Aorta (tissue), 5 donors: ENCODE results near the gene DRC7. TPM values are rescaled to one million over a fixed set of nuclear protein-coding genes. Genes with fewer than 3 reads are reported as not detected.

Source experiments
- ATAC-seq: fragments of 200-7000 bp; cut with Tn5 transposase; one replicate; pipeline ENCODE4 v1.9.1; 2022; ENCODE audit warnings: moderate library complexity; ENCODE audit not compliant: low FRiP score
- DNase-seq, 2 donors: peaks; one replicate each; pipeline ENCODE4 v3.0.0-alpha.2; 2020
- H3K27ac ChIP-seq, 2 donors: one replicate each; pipeline ENCODE4 v1.5.1; 2013; ENCODE audit warnings: low read length in 2 of 2, mild to moderate bottlenecking in 2 of 2, moderate library complexity in 2 of 2, control low read depth in 1 of 2, inconsistent platforms in 1 of 2, low read depth in 1 of 2
- H3K27me3 ChIP-seq, 2 donors: one replicate each; pipeline ENCODE4 v1.6.1; 2013; ENCODE audit warnings: control low read depth in 1 of 2, low read length in 1 of 2, mild to moderate bottlenecking in 1 of 2, moderate library complexity in 1 of 2; ENCODE audit not compliant: insufficient read depth in 2 of 2, control insufficient read depth in 1 of 2
- H3K36me3 ChIP-seq, 2 donors: one replicate each; pipeline ENCODE4 v1.6.1; 2013; ENCODE audit warnings: control low read depth in 1 of 2, low read length in 1 of 2, mild to moderate bottlenecking in 1 of 2; ENCODE audit not compliant: insufficient read depth in 2 of 2, control insufficient read depth in 1 of 2
- H3K4me1 ChIP-seq, 2 donors: one replicate each; pipeline ENCODE4 v1.6.1; 2013; ENCODE audit warnings: low read length in 2 of 2, control low read depth in 1 of 2, mild to moderate bottlenecking in 1 of 2, moderate library complexity in 1 of 2; ENCODE audit not compliant: insufficient read depth in 2 of 2, control insufficient read depth in 1 of 2
- H3K4me3 ChIP-seq, 2 donors: one replicate each; pipeline ENCODE4 v1.5.1; 2013; ENCODE audit warnings: low read length in 2 of 2, control low read depth in 1 of 2, mild to moderate bottlenecking in 1 of 2
- H3K9me3 ChIP-seq: one replicate; pipeline ENCODE4 v1.6.1; 2013; ENCODE audit warnings: mild to moderate bottlenecking, low read length; ENCODE audit not compliant: control insufficient read depth
- WGBS, 2 donors: extraction: QIAGEN DNeasy Blood & Tissue Kit; methylation state at CpG; one replicate each; pipeline ENCODE4 v1.1.7; 2013; 5-methylcytosine and 5-hydroxymethylcytosine counted together
- intact Hi-C, 2 donors: fragments of 100-400 bp; cut with DNase I; formaldehyde crosslinking; loops; one replicate each; pipeline versions ENCODE4 v1.14.2 to v1.15.0; 2022
- polyA plus RNA-seq, 2 donors: library from polyadenylated mRNA; stranded (reverse); fragments of 200-250 nt; gene quantifications; one replicate each; pipeline ENCODE4 v1.2.3, GENCODE V29; 2013
- total RNA-seq, 2 donors: library from RNA; stranded (reverse); fragmentation: NEBNext Ultra II Directional; extraction: Animal tissue kit (Norgen Biotek cat#: 25700); gene quantifications; one replicate each; pipeline ENCODE4 v1.2.1, GENCODE V29; 2021
- donor health status: healthy with polysubstance abuse.
- donor health status: Bipolar disorder and iron deficiency.
- donor health status: DM: no; HTN: no; CAD: no.
- donor health status: DM: no; HTN: no; CAD: no.
- donor health status: DM: yes; HTN: yes; CAD: no.

DRC7 gene
- total and polyA plus RNA-seq, 4 donors: 0.08 TPM; not detected in 3

DNA sequence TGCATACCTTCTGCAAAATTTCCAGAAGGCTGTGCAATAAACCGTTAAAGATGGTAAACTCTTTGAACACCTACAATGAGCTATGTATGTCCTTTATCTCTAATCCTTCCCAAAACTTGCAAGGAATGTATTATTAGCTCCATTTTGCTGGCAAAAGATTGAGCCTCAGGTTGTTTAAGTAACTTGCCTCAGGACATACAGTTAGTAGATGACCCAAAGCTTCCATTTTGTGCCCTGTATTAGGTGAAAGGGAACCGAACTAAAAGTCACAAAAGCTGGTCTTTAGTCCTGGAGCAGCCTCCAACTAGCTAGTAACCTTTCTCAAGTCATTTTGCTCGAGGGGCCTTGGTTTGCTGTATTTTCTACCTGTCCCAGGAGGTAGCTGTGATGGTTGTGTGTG, 22.2 kb upstream of the DRC7 start:
- 70 to 77% methylated on average over 3 of the region's 3 CpGs for WGBS, 2 donors

DNA sequence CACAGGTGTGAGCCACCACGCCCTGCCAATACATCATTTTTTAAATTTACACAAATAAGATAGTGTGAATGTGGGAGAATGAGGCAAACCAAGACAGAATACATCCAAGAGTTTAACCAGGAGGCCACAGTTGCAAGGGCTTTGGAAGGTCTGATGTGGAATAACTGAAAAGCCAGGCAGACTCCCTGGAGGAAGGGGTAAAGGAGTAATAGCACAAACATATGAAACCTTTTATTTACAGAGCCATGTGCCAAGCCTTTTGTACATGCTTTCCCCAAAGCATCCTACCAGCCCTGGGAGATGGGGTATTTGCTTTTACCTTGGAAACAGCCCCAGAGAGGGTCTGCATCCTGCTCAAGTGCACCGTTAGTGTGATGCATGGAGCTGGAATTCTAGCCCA, 21.8 kb upstream of the DRC7 start:
- Histone ChIP-seq H3K27ac (no peak overlapping the region), H3K36me3 (no peaks in the 10 kb centered on the region), H3K4me1 (no peaks in the 10 kb centered on the region), H3K9me3 (no peaks in the 10 kb centered on the region), H3K27me3 (no peaks in the 10 kb centered on the region), H3K4me3 (no peak overlapping the region)
- WGBS, 2 donors: 81 to 94% methylated on average over 2 of the region's 2 CpGs
- intact Hi-C loops: no loop called here
- DNase-seq: no peak
- ATAC-seq: no peak

More for the DNA sequence above, 22.2 kb upstream of the DRC7 start:
- intact Hi-C loops: no loop called here
- Histone ChIP-seq H3K27ac (no peak overlapping the region), H3K4me3 (no peak overlapping the region), H3K36me3 (no peaks in the 10 kb centered on the region), H3K27me3 (no peaks in the 10 kb centered on the region), H3K4me1 (no peaks in the 10 kb centered on the region), H3K9me3 (no peaks in the 10 kb centered on the region)
- ATAC-seq (no peak), DNase-seq (no peak)

DNA sequence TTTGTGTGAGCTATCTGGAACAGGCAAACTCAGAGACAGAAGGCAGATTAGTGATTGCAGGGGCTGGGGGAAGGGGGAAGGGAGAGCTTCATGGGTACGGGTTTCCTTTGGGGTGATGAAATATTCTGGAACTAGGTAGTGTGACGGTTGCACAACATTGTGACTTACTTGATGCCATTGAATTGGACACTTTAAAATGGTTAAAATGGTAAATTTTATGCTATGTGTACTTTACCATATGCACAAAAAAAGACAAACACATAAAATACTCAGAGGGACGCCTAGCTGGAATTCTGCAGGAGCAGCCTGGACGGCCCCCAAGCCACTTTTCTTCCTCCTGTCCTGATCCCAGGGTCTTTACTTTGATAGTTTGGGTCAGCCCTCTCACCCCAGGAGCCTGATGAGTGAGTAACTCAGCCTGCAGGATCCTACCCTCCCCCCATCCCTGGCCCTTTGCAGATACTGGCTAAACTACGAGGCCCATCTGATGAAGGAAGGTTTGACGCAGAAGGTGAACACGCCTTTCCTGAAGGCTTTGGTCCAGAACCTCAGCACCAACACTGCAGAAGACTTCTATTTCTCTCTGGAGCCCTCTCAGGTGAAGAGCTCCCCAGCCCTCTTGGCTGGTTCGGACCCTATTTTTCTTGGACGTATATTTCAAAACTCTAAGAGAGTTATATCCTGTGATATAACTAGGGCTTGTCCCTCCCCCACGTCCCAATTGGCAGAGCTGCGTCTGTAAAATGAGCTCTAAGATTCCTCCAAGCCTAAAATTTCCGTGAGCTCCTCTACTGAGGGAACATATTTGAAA, 18.7 kb upstream of the DRC7 start:
- Histone ChIP-seq H3K9me3 (no peaks in the 10 kb centered on the region), H3K27ac (no peak overlapping the region), H3K4me3 (no peak overlapping the region), H3K27me3 (no peaks in the 10 kb centered on the region), H3K4me1 (no peaks in the 10 kb centered on the region), H3K36me3 (no peaks in the 10 kb centered on the region)
- 22 to 25% methylated on average over 12 of the region's 12 CpGs for WGBS, 2 donors
- no peak for DNase-seq
- ATAC-seq: no peak
- intact Hi-C loops: no loop called here

GRCh38 chr16:57676553-57677085, 18.0 kb upstream of the DRC7 start:
- 63 to 64% methylated on average over 4 of the region's 4 CpGs for WGBS, 2 donors
- H3K4me1 ChIP-seq: no peaks in the 10 kb centered on the region
- intact Hi-C loops: no loop called here
- no peaks in the 10 kb centered on the region for H3K27me3 ChIP-seq
- no peak overlapping the region for H3K4me3 ChIP-seq
- no peak for DNase-seq
- ATAC-seq: no peak
- H3K27ac ChIP-seq: no peak overlapping the region
- no peaks in the 10 kb centered on the region for H3K9me3 ChIP-seq
- no peaks in the 10 kb centered on the region for H3K36me3 ChIP-seq

GRCh38 chr16:57677622-57678369, 16.8 kb upstream of the DRC7 start:
- DNase-seq: no peak
- intact Hi-C loops: no loop called here
- Histone ChIP-seq H3K27me3 (no peaks in the 10 kb centered on the region), H3K36me3 (no peaks in the 10 kb centered on the region), H3K4me3 (no peak overlapping the region), H3K9me3 (no peaks in the 10 kb centered on the region), H3K27ac (no peak overlapping the region), H3K4me1 (no peaks in the 10 kb centered on the region)
- 61 to 63% methylated on average over 14 of the region's 14 CpGs for WGBS, 2 donors
- no peak for ATAC-seq

- no peak for ATAC-seq
- Histone ChIP-seq H3K27me3 (no peaks in the 10 kb centered on the region), H3K9me3 (no peaks in the 10 kb centered on the region)
Measured at GRCh38 chr16:57679016-57679415, 15.6 kb upstream of the DRC7 start.

GRCh38 chr16:57679767-57680482, 14.7 kb upstream of the DRC7 start:
- DNase-seq: no peak
- Histone ChIP-seq H3K36me3 (no peaks in the 10 kb centered on the region), H3K4me1 (no peaks in the 10 kb centered on the region), H3K27me3 (no peaks in the 10 kb centered on the region), H3K9me3 (no peaks in the 10 kb centered on the region), H3K27ac (no peak overlapping the region), H3K4me3 (no peak overlapping the region)
- intact Hi-C loops: no loop called here
- no peak for ATAC-seq
- 60 to 75% methylated on average over 6 to 7 of the region's 7 CpGs for WGBS, 2 donors

More at GRCh38 chr16:57679016-57679415, 15.6 kb upstream of the DRC7 start:
- DNase-seq: no peak
- H3K36me3 ChIP-seq: no peaks in the 10 kb centered on the region
- no peaks in the 10 kb centered on the region for H3K4me1 ChIP-seq
- intact Hi-C loops: no loop called here
- H3K4me3 ChIP-seq: no peak overlapping the region
- no peak overlapping the region for H3K27ac ChIP-seq
- WGBS, 2 donors: 86 to 87% methylated on average over 12 of the region's 12 CpGs

DNA sequence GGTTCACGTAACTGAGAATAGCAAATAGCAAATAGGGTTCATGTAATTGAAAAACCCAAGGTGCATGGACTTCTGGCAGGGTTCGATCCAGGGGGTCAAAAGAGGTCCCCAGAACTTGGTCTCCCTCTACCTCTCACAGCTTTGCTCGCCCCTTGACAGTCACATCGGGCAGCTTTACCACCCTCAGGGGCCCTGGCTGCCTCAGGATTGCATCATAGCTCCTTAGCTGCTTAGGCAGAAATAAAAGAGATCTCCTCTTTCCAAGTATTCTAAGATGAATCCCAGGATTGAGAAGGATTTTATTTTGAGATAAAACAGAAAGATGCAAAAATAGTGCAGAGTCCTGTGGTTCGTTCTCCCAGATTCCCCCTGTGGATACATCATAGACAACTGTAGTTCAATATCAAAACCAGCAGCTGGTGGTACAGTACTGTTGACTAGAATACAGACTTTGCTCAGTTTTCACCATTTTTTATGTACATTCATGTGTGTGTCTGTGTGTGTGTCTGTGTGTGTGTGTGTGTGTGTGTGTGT, 13.7 kb upstream of the DRC7 start:
- H3K27ac ChIP-seq: no peak overlapping the region
- WGBS, 2 donors: 80 to 81% methylated on average over 5 of the region's 5 CpGs
- intact Hi-C loops: no loop called here
- H3K4me3 ChIP-seq: no peak overlapping the region
- H3K9me3 ChIP-seq: no peaks in the 10 kb centered on the region
- no peaks in the 10 kb centered on the region for H3K27me3 ChIP-seq
- H3K36me3 ChIP-seq: no peaks in the 10 kb centered on the region
- DNase-seq: no peak
- no peak for ATAC-seq
- H3K4me1 ChIP-seq: no peaks in the 10 kb centered on the region
